B cell (primary cell): ENCODE data around the gene KLHL17. TPM values are rescaled to one million over a fixed set of nuclear protein-coding genes. Genes with fewer than 3 reads are reported as not detected.

Source experiments
- ATAC-seq: fragments of 200-7000 bp; cut with Tn5 transposase; one replicate; pipeline ENCODE4 v1.10.0; 2021; ENCODE audit warnings: low read depth, mild to moderate bottlenecking, moderate number of reproducible peaks, moderate library complexity
- CTCF ChIA-PET: fragments of 350-600 bp; sonication (Branson Sonifier 250); formaldehyde crosslinking; loops from one replicate; lab custom pipeline; 2021; ENCODE audit warnings: antibody characterized with exemption, inconsistent platforms; lab: Charles Lee
- POLR2A ChIA-PET: fragments of 350-600 bp; sonication (Branson Sonifier 250); formaldehyde crosslinking; loops from one replicate; lab custom pipeline; 2021; ENCODE audit warnings: antibody characterized with exemption; lab: Charles Lee
- DNase-seq: peaks from one replicate; pipeline ENCODE4 v3.0.0; 2013
- H2AFZ ChIP-seq: 2 replicates; pipeline ENCODE4 v1.6.1; 2012; ENCODE audit warnings: mild to moderate bottlenecking, low read depth, low read length; ENCODE audit not compliant: insufficient read depth, poor library complexity, severe bottlenecking
- H3K27ac ChIP-seq, 2 donors: 1 replicate in 1 of 2; 2 replicates in 1 of 2; pipeline ENCODE4 v1.5.1; 2012 to 2013; ENCODE audit warnings: low read length in 2 of 2, mild to moderate bottlenecking in 2 of 2, moderate library complexity in 1 of 2
- H3K27me3 ChIP-seq, 4 experiments: fragments of 200-600 bp in 1 of 4; sonication (generic) in 1 of 4; replicated peaks in 1 of 4; 1 replicate in 2 of 4; 2 replicates in 2 of 4; pipeline versions ENCODE4 v1.6.1 to v1.7.0; 2013 to 2016; ENCODE audit warnings: low read length in 3 of 4, mild to moderate bottlenecking in 2 of 4, mixed read lengths in 1 of 4, moderate library complexity in 1 of 4; ENCODE audit not compliant: insufficient read depth in 4 of 4, control insufficient read depth in 3 of 4; ENCODE audit errors: control extremely low read depth in 1 of 4
- H3K36me3 ChIP-seq, 2 experiments: replicated peaks in 1 of 2; 1 replicate in 1 of 2; 2 replicates in 1 of 2; pipeline versions ENCODE4 v1.6.1 to v1.7.1; 2013; ENCODE audit warnings: low read length in 1 of 2; ENCODE audit not compliant: insufficient read depth in 2 of 2, control insufficient read depth in 1 of 2; ENCODE audit errors: control extremely low read depth in 1 of 2, extremely low read depth in 1 of 2
- H3K4me1 ChIP-seq, 2 donors: fragments of 200-600 bp in 1 of 2; sonication (generic) in 1 of 2; 1 replicate in 1 of 2; 2 replicates in 1 of 2; pipeline versions ENCODE4 v1.5.1 to v1.6.1; 2013 to 2017; ENCODE audit warnings: low read length in 2 of 2; ENCODE audit not compliant: control insufficient read depth in 2 of 2, insufficient read depth in 2 of 2
- H3K4me2 ChIP-seq: replicated peaks from 2 replicates; pipeline ENCODE3; 2012; ENCODE audit warnings: mild to moderate bottlenecking, low read depth, low read length; ENCODE audit not compliant: poor library complexity, severe bottlenecking
- H3K4me3 ChIP-seq, 5 experiments: fragments of 200-600 bp in 1 of 5; sonication (generic) in 1 of 5; 1 replicate in 3 of 5; 2 replicates in 2 of 5; pipeline versions ENCODE4 v1.5.1 to v1.7.0; 2011 to 2016; ENCODE audit warnings: low read length in 4 of 5, mild to moderate bottlenecking in 4 of 5, low read depth in 2 of 5, control low read depth in 1 of 5, moderate library complexity in 1 of 5; ENCODE audit not compliant: insufficient read depth in 1 of 5; ENCODE audit errors: control extremely low read depth in 1 of 5, extremely low read depth in 1 of 5
- H3K79me2 ChIP-seq: fragments of 200-600 bp; sonication (generic); one replicate; pipeline ENCODE4 v1.6.0; 2016; ENCODE audit warnings: low read length; ENCODE audit not compliant: control insufficient read depth, insufficient read depth
- H3K9ac ChIP-seq: fragments of 200-600 bp; sonication (generic); 2 replicates; pipeline ENCODE4 v1.6.1; 2017; ENCODE audit warnings: mild to moderate bottlenecking, low read length, moderate library complexity
- H3K9me3 ChIP-seq, 3 donors: one replicate each; pipeline versions ENCODE4 v1.6.1 to v1.7.1; 2013; ENCODE audit warnings: low read length in 2 of 3; ENCODE audit not compliant: control insufficient read depth in 2 of 3, insufficient read depth in 1 of 3; ENCODE audit errors: control extremely low read depth in 1 of 3
- H4K20me1 ChIP-seq: 2 replicates; pipeline ENCODE4 v1.6.0; 2012; ENCODE audit warnings: mild to moderate bottlenecking, low read length; ENCODE audit not compliant: insufficient read depth, control insufficient read depth, poor library complexity, severe bottlenecking
- H3K27ac Mint-ChIP-seq: one replicate; pipeline ENCODE4 v1.8.0; 2021; ENCODE audit warnings: mixed read lengths
- H3K27me3 Mint-ChIP-seq: one replicate; pipeline ENCODE4 v1.8.0; 2021; ENCODE audit warnings: mixed read lengths
- H3K4me1 Mint-ChIP-seq: one replicate; pipeline ENCODE4 v1.8.0; 2021; ENCODE audit warnings: mixed read lengths
- H3K4me3 Mint-ChIP-seq: one replicate; pipeline ENCODE4 v1.8.0; 2021; ENCODE audit warnings: mixed read lengths
- H3K9me3 Mint-ChIP-seq: one replicate; pipeline ENCODE4 v1.8.0; 2022; ENCODE audit warnings: mixed read lengths; ENCODE audit not compliant: insufficient read depth
- EZH2 ChIP-seq: IDR thresholded peaks from 2 replicates; pipeline ENCODE4 v1.6.1; 2012; ENCODE audit warnings: borderline replicate concordance, low read depth, mild to moderate bottlenecking, moderate library complexity, low read length; ENCODE audit not compliant: insufficient read depth, poor library complexity, severe bottlenecking
- WGBS: methylation state at CpG from one replicate; pipeline ENCODE4 v1.1.5; 2013; ENCODE audit warnings: missing lambda C conversion rate; ENCODE audit not compliant: insufficient coverage; 5-methylcytosine and 5-hydroxymethylcytosine counted together
- intact Hi-C: fragments of 100-400 bp; cut with micrococcal nuclease; formaldehyde crosslinking; loops from one replicate; pipeline ENCODE4 v1.10.0; 2022
- polyA plus RNA-seq: library from polyadenylated mRNA; depleted of rRNA; stranded (reverse); fragments of >200 nt; gene quantifications from 2 replicates; pipeline ENCODE4 v1.2.3, GENCODE V29; 2012
- total RNA-seq, 2 donors: library from RNA; stranded (reverse); fragments of 120-200 nt in 1 of 2; gene quantifications; 1 replicate in 1 of 2; 2 replicates in 1 of 2; pipeline versions ENCODE4 v1.2.3 to v1.2.4, GENCODE V29; 2013 to 2022
- TF ChIP-seq, protein P1 (sequence below): fragments of 200-600 bp; IDR thresholded peaks from one replicate; pipeline ENCODE4 v1.8.0; 2022; ENCODE audit warnings: antibody characterized with exemption, mild to moderate bottlenecking

Gene KLHL17
- total and polyA plus RNA-seq, 2 donors (not counting 1 experiment from before 2014, with no cell fraction given) = 30.1 to 57.5 TPM

DNA sequence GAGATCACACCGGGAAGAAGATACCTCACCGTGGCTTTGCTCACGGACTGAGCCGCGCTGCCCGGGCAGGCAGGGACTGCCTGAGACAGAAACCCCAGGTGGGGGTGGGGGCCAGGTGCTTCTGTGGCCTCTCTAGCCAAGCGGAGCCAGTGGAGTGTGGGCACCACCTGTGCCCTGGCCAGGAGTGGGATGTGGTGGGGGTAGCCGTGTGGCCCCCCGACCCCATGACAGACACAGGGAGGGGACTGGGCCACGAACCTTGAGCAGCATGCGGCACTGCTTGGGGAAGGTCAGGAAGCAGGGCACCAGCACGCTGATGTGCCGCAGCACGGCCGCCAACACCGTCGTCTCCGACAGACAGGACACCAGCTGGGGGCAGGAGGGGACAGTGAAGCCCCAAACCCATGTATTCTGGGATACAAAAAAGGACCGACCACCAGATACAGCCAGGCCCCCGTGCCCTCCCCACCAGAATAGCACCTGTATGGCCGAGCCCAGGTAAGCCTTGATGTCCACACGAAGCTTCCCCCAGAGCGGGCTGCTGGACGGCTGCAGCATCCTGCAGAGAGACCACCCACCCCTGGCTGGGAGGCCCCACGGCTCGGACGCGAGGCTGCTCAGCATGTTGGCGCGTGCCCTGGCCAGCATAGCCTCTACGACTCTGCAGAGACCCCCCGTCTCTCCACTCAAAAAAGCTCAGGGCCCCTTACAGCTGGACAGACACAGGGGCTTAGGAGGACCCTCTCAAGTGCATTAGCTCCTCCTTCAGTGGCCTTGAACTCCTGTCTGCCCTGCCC lies 6.7 kb upstream of the KLHL17 start:
- WGBS = 93% methylated on average over 32 of the region's 32 CpGs
- no peak overlapping the region for H3K4me3 ChIP-seq
- H3K4me1 Mint-ChIP-seq = peaks cover 14% of the 10 kb centered on the region
- no peak overlapping the region for H3K27ac ChIP-seq
- H3K4me1 ChIP-seq = peaks cover 14 to 27% of the 10 kb centered on the region in 2 donors
- H3K4me2 ChIP-seq = no peak overlapping the region
- H3K4me3 Mint-ChIP-seq = no peak overlapping the region
- DNase-seq (no peak), ATAC-seq (no peak)
- no peaks in the 10 kb centered on the region for H3K9me3 ChIP-seq
- H2AFZ ChIP-seq = no peak overlapping the region
- ChIA-PET POLR2A (no interaction called here), CTCF (no interaction called here)
- intact Hi-C loops = no loop called here
- peaks cover 20% of the 10 kb centered on the region for H3K79me2 ChIP-seq
- H3K36me3 ChIP-seq = peaks cover 0 to 84% of the 10 kb centered on the region in 2 experiments
- H3K9me3 Mint-ChIP-seq = no peaks in the 10 kb centered on the region
- TF ChIP-seq EZH2 = no peak
- TF ChIP-seq, protein P1, sequence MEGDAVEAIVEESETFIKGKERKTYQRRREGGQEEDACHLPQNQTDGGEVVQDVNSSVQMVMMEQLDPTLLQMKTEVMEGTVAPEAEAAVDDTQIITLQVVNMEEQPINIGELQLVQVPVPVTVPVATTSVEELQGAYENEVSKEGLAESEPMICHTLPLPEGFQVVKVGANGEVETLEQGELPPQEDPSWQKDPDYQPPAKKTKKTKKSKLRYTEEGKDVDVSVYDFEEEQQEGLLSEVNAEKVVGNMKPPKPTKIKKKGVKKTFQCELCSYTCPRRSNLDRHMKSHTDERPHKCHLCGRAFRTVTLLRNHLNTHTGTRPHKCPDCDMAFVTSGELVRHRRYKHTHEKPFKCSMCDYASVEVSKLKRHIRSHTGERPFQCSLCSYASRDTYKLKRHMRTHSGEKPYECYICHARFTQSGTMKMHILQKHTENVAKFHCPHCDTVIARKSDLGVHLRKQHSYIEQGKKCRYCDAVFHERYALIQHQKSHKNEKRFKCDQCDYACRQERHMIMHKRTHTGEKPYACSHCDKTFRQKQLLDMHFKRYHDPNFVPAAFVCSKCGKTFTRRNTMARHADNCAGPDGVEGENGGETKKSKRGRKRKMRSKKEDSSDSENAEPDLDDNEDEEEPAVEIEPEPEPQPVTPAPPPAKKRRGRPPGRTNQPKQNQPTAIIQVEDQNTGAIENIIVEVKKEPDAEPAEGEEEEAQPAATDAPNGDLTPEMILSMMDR = no peak
- H3K9ac ChIP-seq = no peak overlapping the region
- H3K27me3 Mint-ChIP-seq = no peaks in the 10 kb centered on the region
- no peak overlapping the region for H3K27ac Mint-ChIP-seq
- no peaks in the 10 kb centered on the region for H3K27me3 ChIP-seq
- H4K20me1 ChIP-seq = peaks cover 90% of the 10 kb centered on the region

DNA sequence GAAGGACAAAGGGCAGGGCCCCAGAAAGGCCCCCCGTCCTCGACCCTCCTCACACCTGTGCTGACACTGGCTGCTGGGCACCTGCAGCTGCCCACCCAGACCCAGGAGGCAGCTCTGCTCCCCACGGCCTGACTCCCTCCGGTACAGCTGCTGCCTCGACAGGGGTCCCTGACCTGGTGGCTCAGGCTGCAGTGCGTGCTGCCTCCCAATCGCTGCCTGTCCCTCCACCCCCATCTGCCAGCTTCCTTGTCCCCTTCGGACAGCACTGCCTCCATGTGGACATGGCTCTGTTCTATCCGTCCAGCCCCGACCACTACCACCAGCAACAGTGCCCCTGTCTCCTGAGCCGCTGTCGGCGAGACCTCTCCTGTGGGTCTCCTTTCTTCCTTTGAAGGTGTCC lies 5.5 kb upstream of the KLHL17 start:
- no peak overlapping the region for H3K27ac Mint-ChIP-seq
- no peak overlapping the region for H3K4me3 Mint-ChIP-seq
- Histone ChIP-seq H4K20me1 (peaks cover 82% of the 10 kb centered on the region), H3K79me2 (peaks cover 23% of the 10 kb centered on the region), H3K4me3 (no peak overlapping the region), H2AFZ (no peak overlapping the region), H3K27ac (no peak overlapping the region), H3K27me3 (no peaks in the 10 kb centered on the region), H3K9ac (no peak overlapping the region), H3K36me3 (peaks cover 0 to 72% of the 10 kb centered on the region in 2 experiments), H3K9me3 (no peaks in the 10 kb centered on the region), H3K4me2 (no peak overlapping the region), H3K4me1 (peaks cover 20 to 34% of the 10 kb centered on the region in 2 donors)
- WGBS = 95% methylated on average over 13 of the region's 13 CpGs
- TF ChIP-seq, protein P1 = no peak
- TF ChIP-seq EZH2 = no peak
- DNase-seq = no peak
- peaks cover 14% of the 10 kb centered on the region for H3K4me1 Mint-ChIP-seq
- no peaks in the 10 kb centered on the region for H3K9me3 Mint-ChIP-seq
- POLR2A ChIA-PET = interaction anchor here (0.6 kb wide), 1 partner anchor 11 kb away, joined by 4 read pairs; no protein-coding TSS in a partner anchor
- no peaks in the 10 kb centered on the region for H3K27me3 Mint-ChIP-seq
- CTCF ChIA-PET = interaction anchor here (0.7 kb wide), 1 partner anchor 90 kb away, joined by 3 read pairs; no protein-coding TSS in a partner anchor
- ATAC-seq = no peak
- intact Hi-C loops = no loop called here
